GM12878 (cell line): Measurements from ENCODE around the gene RAPGEF4. TPM values are rescaled to one million over a fixed set of nuclear protein-coding genes. Genes with fewer than 3 reads are reported as not detected.

Experiments used
- ATAC-seq: fragments of 200-7000 bp; cut with Tn5 transposase; 3 replicates; pipeline ENCODE4 v1.9.1; 2020; ENCODE audit warnings: mild to moderate bottlenecking, moderate library complexity
- BruUV-seq: library from RNA; stranded (reverse); fragments of 400-500 nt; replicated peaks from 2 replicates; lab custom pipeline; 2021; lab: Mats Ljungman, UMichigan
- CTCF ChIA-PET: fragments of 300-600 bp; sonication (Branson Sonifier 250); formaldehyde crosslinking; extraction: SDS; loops from one replicate; lab custom pipeline; 2021; ENCODE audit warnings: inconsistent platforms; lab: Yijun Ruan, JAX
- POLR2A ChIA-PET: fragments of 350-600 bp; formaldehyde crosslinking; extraction: SDS; loops from one replicate; lab custom pipeline; 2021; ENCODE audit warnings: inconsistent platforms; lab: Charles Lee
- RAD21 ChIA-PET: fragments of 300-600 bp; sonication (Branson Sonifier 250); formaldehyde crosslinking; loops from one replicate; lab custom pipeline; 2023; ENCODE audit warnings: antibody characterized with exemption; ENCODE audit not compliant: unreplicated experiment; lab: Charles Lee
- SMC1A ChIA-PET: fragments of 300-600 bp; sonication (Branson Sonifier 250); formaldehyde crosslinking; loops from one replicate; lab custom pipeline; 2023; ENCODE audit not compliant: unreplicated experiment, uncharacterized antibody; lab: Charles Lee
- DNase-seq: peaks from one replicate; pipeline ENCODE4 v3.0.0-alpha.2; 2011; ENCODE audit warnings: low read depth, low spot score
- FAIRE-seq: peaks from 3 replicates; lab custom pipeline; 2011; peaks lifted over from hg19 to GRCh38; lab: Jason Lieb, UNC
- H2AFZ ChIP-seq: 2 replicates; pipeline ENCODE4 v1.6.0; 2011; ENCODE audit warnings: low read depth, low read length, control low read depth; ENCODE audit not compliant: control insufficient read depth
- H3K27ac ChIP-seq: 2 replicates; pipeline ENCODE4 v1.5.1; 2011; ENCODE audit warnings: control low read depth; ENCODE audit not compliant: control insufficient read depth, insufficient read depth
- H3K27me3 ChIP-seq, 2 experiments: replicated peaks in 1 of 2; 2 replicates each; pipeline versions ENCODE4 v1.6.0 to v1.6.1; 2011; ENCODE audit warnings: low read length in 1 of 2; ENCODE audit not compliant: control insufficient read depth in 2 of 2, insufficient read depth in 2 of 2
- H3K36me3 ChIP-seq, 2 experiments: 2 replicates each; pipeline ENCODE4 v1.5.1; 2011; ENCODE audit warnings: low read length in 1 of 2; ENCODE audit not compliant: control insufficient read depth in 2 of 2, insufficient read depth in 2 of 2
- H3K4me1 ChIP-seq: 2 replicates; pipeline ENCODE4 v1.6.1; 2011; ENCODE audit warnings: mild to moderate bottlenecking, low read length, moderate library complexity, mixed read lengths; ENCODE audit not compliant: control insufficient read depth, insufficient read depth
- H3K4me2 ChIP-seq: 2 replicates; pipeline ENCODE4 v1.6.0; 2011; ENCODE audit warnings: control low read depth; ENCODE audit not compliant: control insufficient read depth, insufficient read depth
- H3K4me3 ChIP-seq: fragments of 200-600 bp; sonication (generic); 2 replicates; pipeline ENCODE4 v1.5.1; 2016
- H3K79me2 ChIP-seq: 2 replicates; pipeline ENCODE4 v1.6.0; 2011; ENCODE audit warnings: low read length; ENCODE audit not compliant: control insufficient read depth, insufficient read depth
- H3K9ac ChIP-seq: 2 replicates; pipeline ENCODE4 v1.8.0; 2011; ENCODE audit warnings: low read length, control low read depth, mixed read lengths; ENCODE audit not compliant: control insufficient read depth, insufficient read depth
- H3K9me3 ChIP-seq: replicated peaks from 3 replicates; pipeline ENCODE4 v1.5.1; 2011; ENCODE audit warnings: mild to moderate bottlenecking, low read length; ENCODE audit not compliant: control insufficient read depth, insufficient read depth
- H4K20me1 ChIP-seq: 2 replicates; pipeline ENCODE4 v1.6.0; 2011; ENCODE audit not compliant: control insufficient read depth, insufficient read depth
- BCL3 ChIP-seq: IDR thresholded peaks from 2 replicates; pipeline ENCODE4 v1.6.1; 2011; ENCODE audit warnings: borderline replicate concordance, low read depth, mild to moderate bottlenecking, moderate library complexity, low read length; ENCODE audit not compliant: insufficient read depth, poor library complexity, severe bottlenecking
- FOS ChIP-seq: IDR thresholded peaks from 3 replicates; pipeline ENCODE4 v1.6.1; 2011; ENCODE audit warnings: borderline replicate concordance; ENCODE audit not compliant: insufficient read length; ENCODE audit errors: extremely low read depth
- WGBS: methylation state at CpG from one replicate; pipeline ENCODE4 v1.1.6; 2016; ENCODE audit warnings: low lambda C conversion rate; ENCODE audit not compliant: insufficient replicate concordance, insufficient coverage; ENCODE audit errors: missing lambda C conversion rate; 5-methylcytosine and 5-hydroxymethylcytosine counted together
- in situ Hi-C: fragments of 300-500 bp; cut with MboI; formaldehyde crosslinking; loops from 9 replicates; pipeline ENCODE4 v1.14.3; 2018; ENCODE audit warnings: mixed read lengths
- intact Hi-C: fragments of 100-400 bp; cut with micrococcal nuclease; formaldehyde crosslinking; loops from one replicate; pipeline ENCODE4 v1.14.2; 2022; ENCODE audit not compliant: unreplicated experiment
- polyA plus RNA-seq, 11 experiments: library from polyadenylated mRNA; depleted of rRNA in 4 of 11; unstranded in 6 of 11; stranded (reverse) in 5 of 11; fragments of >200 nt; fragmentation: Nextera tagmentation in 4 of 11; fragmentation: Illumina TruSeq in 1 of 11; extraction: Ambion mirVana in 4 of 11; extraction: Trizol in 1 of 11; gene quantifications; 1 replicate in 1 of 11; 2 replicates in 10 of 11; pipeline versions ENCODE4 v1.2.1 to v1.2.3, GENCODE V29; 2011 to 2016; ENCODE audit warnings: inconsistent platforms in 2 of 11, missing spikeins in 2 of 11, low read depth in 1 of 11
- total RNA-seq, 4 experiments: library from RNA; depleted of rRNA in 3 of 4; stranded (reverse); fragments of >200 nt in 3 of 4; fragmentation: Illumina TruSeq in 1 of 4; extraction: Trizol in 1 of 4; gene quantifications; 2 replicates each; pipeline versions ENCODE4 v1.2.1 to v1.2.3, GENCODE V29; 2013 to 2021
- TF ChIP-seq, protein P1 (sequence below): IDR thresholded peaks from 2 replicates; pipeline ENCODE4 v1.6.1; 2012; ENCODE audit warnings: improper control_type of control experiment, low read depth, low read length; ENCODE audit not compliant: insufficient replicate concordance
- TF ChIP-seq, protein P2 (sequence below): fragments of 450-650 bp; IDR thresholded peaks from 2 replicates; pipeline ENCODE4 v1.6.1; 2018; ENCODE audit warnings: borderline replicate concordance, mild to moderate bottlenecking; ENCODE audit not compliant: partially characterized antibody

The RAPGEF4 gene
- total and polyA plus RNA-seq, 10 of the 15 experiments (the other 5 are each of a cell fraction or from before 2014, with no cell fraction given), result 0.18 TPM; not detected in 8

- no peak overlapping the region for H3K4me2 ChIP-seq
- no peaks in the 10 kb centered on the region for H3K27me3 ChIP-seq
- in situ Hi-C loops, result no loop called here
- ChIA-PET CTCF (interaction anchor here (2.3 kb wide), 1 partner anchor 16 kb away, joined by 7 read pairs; no protein-coding TSS in a partner anchor), SMC1A (no interaction called here), POLR2A (no interaction called here), RAD21 (no interaction called here)
- no peak for ATAC-seq
- H3K4me3 ChIP-seq, result no peak overlapping the region
- H4K20me1 ChIP-seq, result no peaks in the 10 kb centered on the region; the same call in 1 of the 2 replicates
- no peak overlapping the region for H2AFZ ChIP-seq
- intact Hi-C loops, result no loop called here
- WGBS, result 58% methylated on average over 8 of the region's 8 CpGs
- no peaks in the 10 kb centered on the region for H3K9me3 ChIP-seq
- no peaks in the 10 kb centered on the region for H3K79me2 ChIP-seq
- DNase-seq, result no peak
- BruUV-seq, result no TSS peak
- TF ChIP-seq, protein P1, sequence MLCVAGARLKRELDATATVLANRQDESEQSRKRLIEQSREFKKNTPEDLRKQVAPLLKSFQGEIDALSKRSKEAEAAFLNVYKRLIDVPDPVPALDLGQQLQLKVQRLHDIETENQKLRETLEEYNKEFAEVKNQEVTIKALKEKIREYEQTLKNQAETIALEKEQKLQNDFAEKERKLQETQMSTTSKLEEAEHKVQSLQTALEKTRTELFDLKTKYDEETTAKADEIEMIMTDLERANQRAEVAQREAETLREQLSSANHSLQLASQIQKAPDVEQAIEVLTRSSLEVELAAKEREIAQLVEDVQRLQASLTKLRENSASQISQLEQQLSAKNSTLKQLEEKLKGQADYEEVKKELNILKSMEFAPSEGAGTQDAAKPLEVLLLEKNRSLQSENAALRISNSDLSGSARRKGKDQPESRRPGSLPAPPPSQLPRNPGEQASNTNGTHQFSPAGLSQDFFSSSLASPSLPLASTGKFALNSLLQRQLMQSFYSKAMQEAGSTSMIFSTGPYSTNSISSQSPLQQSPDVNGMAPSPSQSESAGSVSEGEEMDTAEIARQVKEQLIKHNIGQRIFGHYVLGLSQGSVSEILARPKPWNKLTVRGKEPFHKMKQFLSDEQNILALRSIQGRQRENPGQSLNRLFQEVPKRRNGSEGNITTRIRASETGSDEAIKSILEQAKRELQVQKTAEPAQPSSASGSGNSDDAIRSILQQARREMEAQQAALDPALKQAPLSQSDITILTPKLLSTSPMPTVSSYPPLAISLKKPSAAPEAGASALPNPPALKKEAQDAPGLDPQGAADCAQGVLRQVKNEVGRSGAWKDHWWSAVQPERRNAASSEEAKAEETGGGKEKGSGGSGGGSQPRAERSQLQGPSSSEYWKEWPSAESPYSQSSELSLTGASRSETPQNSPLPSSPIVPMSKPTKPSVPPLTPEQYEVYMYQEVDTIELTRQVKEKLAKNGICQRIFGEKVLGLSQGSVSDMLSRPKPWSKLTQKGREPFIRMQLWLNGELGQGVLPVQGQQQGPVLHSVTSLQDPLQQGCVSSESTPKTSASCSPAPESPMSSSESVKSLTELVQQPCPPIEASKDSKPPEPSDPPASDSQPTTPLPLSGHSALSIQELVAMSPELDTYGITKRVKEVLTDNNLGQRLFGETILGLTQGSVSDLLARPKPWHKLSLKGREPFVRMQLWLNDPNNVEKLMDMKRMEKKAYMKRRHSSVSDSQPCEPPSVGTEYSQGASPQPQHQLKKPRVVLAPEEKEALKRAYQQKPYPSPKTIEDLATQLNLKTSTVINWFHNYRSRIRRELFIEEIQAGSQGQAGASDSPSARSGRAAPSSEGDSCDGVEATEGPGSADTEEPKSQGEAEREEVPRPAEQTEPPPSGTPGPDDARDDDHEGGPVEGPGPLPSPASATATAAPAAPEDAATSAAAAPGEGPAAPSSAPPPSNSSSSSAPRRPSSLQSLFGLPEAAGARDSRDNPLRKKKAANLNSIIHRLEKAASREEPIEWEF, result no peak
- TF ChIP-seq FOS (no peak), BCL3 (no peak)
- TF ChIP-seq, protein P2, sequence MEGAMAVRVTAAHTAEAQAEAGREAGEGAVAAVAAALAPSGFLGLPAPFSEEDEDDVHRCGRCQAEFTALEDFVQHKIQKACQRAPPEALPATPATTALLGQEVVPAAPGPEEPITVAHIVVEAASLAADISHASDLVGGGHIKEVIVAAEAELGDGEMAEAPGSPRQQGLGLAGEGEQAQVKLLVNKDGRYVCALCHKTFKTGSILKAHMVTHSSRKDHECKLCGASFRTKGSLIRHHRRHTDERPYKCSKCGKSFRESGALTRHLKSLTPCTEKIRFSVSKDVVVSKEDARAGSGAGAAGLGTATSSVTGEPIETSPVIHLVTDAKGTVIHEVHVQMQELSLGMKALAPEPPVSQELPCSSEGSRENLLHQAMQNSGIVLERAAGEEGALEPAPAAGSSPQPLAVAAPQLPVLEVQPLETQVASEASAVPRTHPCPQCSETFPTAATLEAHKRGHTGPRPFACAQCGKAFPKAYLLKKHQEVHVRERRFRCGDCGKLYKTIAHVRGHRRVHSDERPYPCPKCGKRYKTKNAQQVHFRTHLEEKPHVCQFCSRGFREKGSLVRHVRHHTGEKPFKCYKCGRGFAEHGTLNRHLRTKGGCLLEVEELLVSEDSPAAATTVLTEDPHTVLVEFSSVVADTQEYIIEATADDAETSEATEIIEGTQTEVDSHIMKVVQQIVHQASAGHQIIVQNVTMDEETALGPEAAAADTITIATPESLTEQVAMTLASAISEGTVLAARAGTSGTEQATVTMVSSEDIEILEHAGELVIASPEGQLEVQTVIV, result no peak
- H3K4me1 ChIP-seq, result no peaks in the 10 kb centered on the region
- H3K36me3 ChIP-seq, result no peaks in the 10 kb centered on the region
- H3K9ac ChIP-seq, result no peak overlapping the region
- H3K27ac ChIP-seq, result no peak overlapping the region
- no peak for FAIRE-seq
These were observed 307.8 kb downstream of the RAPGEF4 start for GRCh38 chr2:173043476-173043875.
